KMS-11 (cell line): ENCODE data around the gene HNF4A.

Source experiments
- H2AFZ ChIP-seq: fragments of 200-600 bp; sonication (generic); 2 replicates; pipeline ENCODE4 v1.6.1; 2016; ENCODE audit warnings: antibody characterized with exemption, mixed run types, low read depth
- H3K27ac ChIP-seq: fragments of 200-600 bp; sonication (generic); 2 replicates; pipeline ENCODE4 v1.6.1; 2016; ENCODE audit warnings: mild to moderate bottlenecking, mixed run types
- H3K27me3 ChIP-seq: fragments of 200-600 bp; sonication (generic); 2 replicates; pipeline ENCODE4 v1.6.1; 2017; ENCODE audit warnings: mild to moderate bottlenecking, low read depth, mixed run types, moderate library complexity; ENCODE audit not compliant: insufficient read depth
- H3K36me3 ChIP-seq: fragments of 200-600 bp; sonication (generic); 2 replicates; pipeline ENCODE4 v1.6.1; 2017; ENCODE audit warnings: mild to moderate bottlenecking, mixed run types; ENCODE audit not compliant: insufficient read depth
- H3K4me1 ChIP-seq: fragments of 200-600 bp; sonication (generic); 2 replicates; pipeline ENCODE4 v1.6.1; 2016; ENCODE audit warnings: mild to moderate bottlenecking, low read depth, mixed run types; ENCODE audit not compliant: poor library complexity, severe bottlenecking
- H3K4me2 ChIP-seq: fragments of 200-600 bp; sonication (generic); 2 replicates; pipeline ENCODE4 v1.7.0; 2016; ENCODE audit warnings: mild to moderate bottlenecking, mixed run types
- H3K4me3 ChIP-seq: fragments of 200-600 bp; sonication (generic); IDR thresholded peaks from 2 replicates; pipeline ENCODE4 v1.6.1; 2017; ENCODE audit warnings: low read depth, low read length, mixed read lengths; ENCODE audit not compliant: insufficient read depth
- H3K79me2 ChIP-seq: fragments of 200-600 bp; sonication (generic); 2 replicates; pipeline ENCODE4 v1.6.1; 2016; ENCODE audit warnings: low read depth, mixed run types; ENCODE audit not compliant: insufficient read depth
- H3K9ac ChIP-seq: fragments of 200-600 bp; sonication (generic); 2 replicates; pipeline ENCODE4 v1.6.1; 2016; ENCODE audit warnings: mild to moderate bottlenecking, mixed run types
- H4K20me1 ChIP-seq: fragments of 200-600 bp; sonication (generic); 2 replicates; pipeline ENCODE4 v1.6.1; 2016; ENCODE audit warnings: mild to moderate bottlenecking, mixed run types; ENCODE audit not compliant: insufficient read depth
- TF ChIP-seq, protein P1 (sequence below): fragments of 200-600 bp; sonication (generic); conservative IDR thresholded peaks from 2 replicates; pipeline ENCODE4 v1.6.1; 2017; ENCODE audit warnings: low read depth, mild to moderate bottlenecking, antibody characterized with exemption, low read length, moderate library complexity, mixed read lengths

Gene HNF4A

DNA sequence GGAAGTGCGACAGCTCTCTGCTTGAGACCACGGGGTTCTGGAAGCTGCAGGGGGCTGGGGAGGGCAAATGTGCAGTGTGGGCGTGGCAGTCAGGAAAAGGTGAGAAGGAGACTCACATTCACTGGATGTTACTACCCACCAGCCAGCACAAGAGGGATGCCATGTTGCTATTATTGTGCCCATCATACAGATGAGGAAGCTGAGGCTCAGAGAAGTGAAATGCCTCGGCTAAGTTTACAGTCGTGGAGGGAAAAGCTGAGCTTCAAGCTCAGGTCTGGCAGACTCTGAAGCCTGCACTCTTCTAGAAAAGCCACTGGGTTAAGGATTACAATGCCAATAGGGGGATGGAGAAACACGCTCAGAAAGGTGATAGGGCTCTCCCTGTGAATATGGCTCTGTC, 34.4 kb downstream of the HNF4A start:
- Histone ChIP-seq H3K79me2 (no peaks in the 10 kb centered on the region), H2AFZ (no peak overlapping the region), H3K27me3 (no peaks in the 10 kb centered on the region; the same call in 1 of the 2 replicates), H3K4me1 (peaks cover 7% of the 10 kb centered on the region), H3K4me3 (no peak overlapping the region), H3K36me3 (no peaks in the 10 kb centered on the region), H3K9ac (no peak overlapping the region), H4K20me1 (no peaks in the 10 kb centered on the region), H3K27ac (no peak overlapping the region), H3K4me2 (no peak overlapping the region)
- TF ChIP-seq, protein P1, sequence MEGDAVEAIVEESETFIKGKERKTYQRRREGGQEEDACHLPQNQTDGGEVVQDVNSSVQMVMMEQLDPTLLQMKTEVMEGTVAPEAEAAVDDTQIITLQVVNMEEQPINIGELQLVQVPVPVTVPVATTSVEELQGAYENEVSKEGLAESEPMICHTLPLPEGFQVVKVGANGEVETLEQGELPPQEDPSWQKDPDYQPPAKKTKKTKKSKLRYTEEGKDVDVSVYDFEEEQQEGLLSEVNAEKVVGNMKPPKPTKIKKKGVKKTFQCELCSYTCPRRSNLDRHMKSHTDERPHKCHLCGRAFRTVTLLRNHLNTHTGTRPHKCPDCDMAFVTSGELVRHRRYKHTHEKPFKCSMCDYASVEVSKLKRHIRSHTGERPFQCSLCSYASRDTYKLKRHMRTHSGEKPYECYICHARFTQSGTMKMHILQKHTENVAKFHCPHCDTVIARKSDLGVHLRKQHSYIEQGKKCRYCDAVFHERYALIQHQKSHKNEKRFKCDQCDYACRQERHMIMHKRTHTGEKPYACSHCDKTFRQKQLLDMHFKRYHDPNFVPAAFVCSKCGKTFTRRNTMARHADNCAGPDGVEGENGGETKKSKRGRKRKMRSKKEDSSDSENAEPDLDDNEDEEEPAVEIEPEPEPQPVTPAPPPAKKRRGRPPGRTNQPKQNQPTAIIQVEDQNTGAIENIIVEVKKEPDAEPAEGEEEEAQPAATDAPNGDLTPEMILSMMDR, result no peak

DNA sequence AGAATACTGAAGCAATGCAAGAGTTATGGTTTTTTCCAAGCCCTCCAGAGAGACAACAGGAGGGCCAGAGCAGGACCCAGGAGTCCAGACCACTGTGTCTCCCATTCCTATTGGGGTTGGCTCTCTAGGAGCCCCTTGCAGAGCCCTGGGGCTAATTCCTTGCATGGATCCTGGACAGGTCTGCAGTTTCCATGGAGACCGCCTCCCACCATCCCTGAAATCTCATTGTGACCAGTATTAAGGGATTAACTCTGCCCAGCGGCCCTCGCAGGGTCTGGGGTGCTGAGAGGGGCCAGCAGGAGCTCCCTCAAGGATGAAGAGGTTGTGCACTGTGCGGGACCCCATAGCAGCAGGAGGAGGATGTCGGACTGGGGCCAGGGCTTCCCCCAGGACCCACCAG, 34.8 kb downstream of the HNF4A start:
- H3K9ac ChIP-seq, result no peak overlapping the region
- H3K4me3 ChIP-seq, result no peak overlapping the region
- H3K27me3 ChIP-seq, result no peaks in the 10 kb centered on the region; the same call in 1 of the 2 replicates
- peaks cover 7% of the 10 kb centered on the region for H3K4me1 ChIP-seq
- H3K4me2 ChIP-seq, result no peak overlapping the region
- H2AFZ ChIP-seq, result no peak overlapping the region
- TF ChIP-seq, protein P1, result no peak
- H4K20me1 ChIP-seq, result no peaks in the 10 kb centered on the region
- no peaks in the 10 kb centered on the region for H3K36me3 ChIP-seq
- no peaks in the 10 kb centered on the region for H3K79me2 ChIP-seq
- H3K27ac ChIP-seq, result no peak overlapping the region

DNA sequence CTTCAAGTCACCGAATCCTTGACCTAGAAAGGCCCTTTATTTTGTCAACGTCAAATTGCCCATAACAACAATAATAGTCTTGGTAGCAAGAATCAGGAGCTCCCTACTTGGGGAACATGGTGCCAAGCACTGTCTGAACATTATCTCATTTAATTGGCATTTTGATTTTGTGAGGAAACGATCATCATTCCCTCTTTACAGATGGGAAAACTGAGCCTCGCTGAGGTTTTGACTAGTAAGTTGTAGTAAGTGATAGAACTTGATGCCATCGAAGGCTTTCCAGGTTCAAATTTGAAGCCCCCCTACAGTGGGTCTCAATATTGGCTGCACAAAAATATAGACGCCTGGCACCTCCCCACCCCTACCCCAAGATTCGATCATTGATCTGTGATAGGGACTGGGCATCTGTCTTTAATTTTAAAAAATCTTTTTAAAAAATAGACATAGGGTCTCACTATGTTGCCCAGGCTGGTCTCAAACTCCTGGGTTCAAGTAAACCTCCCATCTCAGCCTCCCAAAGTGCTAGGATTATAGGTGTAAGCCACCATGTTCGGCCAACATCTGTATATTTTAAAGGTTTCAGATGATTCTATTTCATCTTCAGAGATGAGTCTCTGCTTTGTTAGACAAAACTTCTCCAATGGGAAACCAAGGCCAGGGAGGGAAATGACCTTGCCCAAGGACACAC, 36.7 kb downstream of the HNF4A start:
- H3K27me3 ChIP-seq, result no peaks in the 10 kb centered on the region; the same call in 1 of the 2 replicates

DNA sequence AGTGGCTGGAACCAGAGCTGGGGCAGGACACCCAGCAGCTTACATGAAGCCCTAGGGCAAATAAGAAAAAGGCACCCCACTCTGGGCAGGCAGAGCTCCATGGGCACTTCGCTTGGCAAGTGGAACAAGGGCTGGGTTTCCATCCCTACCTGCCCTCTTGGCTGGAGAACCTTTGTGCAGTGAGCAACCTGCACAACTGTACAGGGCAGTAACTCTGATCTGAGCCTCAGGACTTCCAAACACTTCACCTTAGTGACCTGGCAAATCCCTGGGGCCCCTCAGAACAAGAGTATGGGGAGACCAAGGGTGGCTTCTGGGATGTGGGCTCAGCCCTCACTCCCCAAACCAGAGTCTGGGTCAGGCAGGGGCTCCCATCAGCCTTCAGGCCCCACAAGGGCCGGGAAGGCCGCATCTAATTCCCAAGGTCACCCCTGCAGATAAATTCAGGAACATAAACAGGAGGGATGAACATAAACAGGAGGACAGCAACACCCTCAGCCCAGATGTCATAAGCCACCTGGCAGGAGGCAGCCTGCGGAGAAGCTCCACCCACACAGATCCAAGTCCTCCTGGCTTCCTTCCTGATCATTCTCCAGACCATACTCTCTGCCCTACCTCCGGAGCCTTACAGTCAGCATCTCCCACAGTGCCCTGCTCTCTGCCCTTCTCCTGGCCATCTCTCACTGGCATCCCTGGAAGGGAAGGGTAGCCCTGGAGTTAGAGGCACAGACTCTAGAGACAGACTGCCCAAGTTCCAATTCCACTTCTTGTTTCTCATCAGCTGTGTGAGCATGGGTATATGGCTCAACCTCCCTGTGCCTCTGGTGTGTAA, 37.5 kb downstream of the HNF4A start:
- Histone ChIP-seq H3K4me1 (peaks cover 7% of the 10 kb centered on the region), H3K4me2 (no peak overlapping the region), H3K4me3 (no peak overlapping the region), H3K79me2 (no peaks in the 10 kb centered on the region), H3K27ac (no peak overlapping the region), H3K9ac (no peak overlapping the region), H3K36me3 (no peaks in the 10 kb centered on the region), H2AFZ (no peak overlapping the region), H3K27me3 (peaks cover 4% of the 10 kb centered on the region; the same call in 1 of the 2 replicates), H4K20me1 (no peaks in the 10 kb centered on the region)
- TF ChIP-seq, protein P1, result no peak

More for the DNA sequence above, 36.7 kb downstream of the HNF4A start:
- Histone ChIP-seq H3K4me2 (no peak overlapping the region), H4K20me1 (no peaks in the 10 kb centered on the region), H3K79me2 (no peaks in the 10 kb centered on the region), H3K9ac (no peak overlapping the region), H3K36me3 (no peaks in the 10 kb centered on the region), H3K4me1 (peaks cover 7% of the 10 kb centered on the region), H3K27ac (no peak overlapping the region), H3K4me3 (no peak overlapping the region), H2AFZ (no peak overlapping the region)
- TF ChIP-seq, protein P1, result no peak
